Loucy (cell line): Measurements from ENCODE around the gene NTRK1.

Experiments used
- EZH2phosphoT487 ChIP-seq: fragments of 200-600 bp; IDR thresholded peaks from 2 replicates; pipeline ENCODE4 v1.6.1; 2018; ENCODE audit warnings: antibody characterized with exemption, mild to moderate bottlenecking, moderate library complexity, borderline replicate concordance
- TF ChIP-seq, protein P1 (sequence below): fragments of 200-600 bp; sonication (generic); conservative IDR thresholded peaks from 2 replicates; pipeline ENCODE4 v1.5.1; 2014; ENCODE audit warnings: mild to moderate bottlenecking, antibody characterized with exemption, low read length

DNA sequence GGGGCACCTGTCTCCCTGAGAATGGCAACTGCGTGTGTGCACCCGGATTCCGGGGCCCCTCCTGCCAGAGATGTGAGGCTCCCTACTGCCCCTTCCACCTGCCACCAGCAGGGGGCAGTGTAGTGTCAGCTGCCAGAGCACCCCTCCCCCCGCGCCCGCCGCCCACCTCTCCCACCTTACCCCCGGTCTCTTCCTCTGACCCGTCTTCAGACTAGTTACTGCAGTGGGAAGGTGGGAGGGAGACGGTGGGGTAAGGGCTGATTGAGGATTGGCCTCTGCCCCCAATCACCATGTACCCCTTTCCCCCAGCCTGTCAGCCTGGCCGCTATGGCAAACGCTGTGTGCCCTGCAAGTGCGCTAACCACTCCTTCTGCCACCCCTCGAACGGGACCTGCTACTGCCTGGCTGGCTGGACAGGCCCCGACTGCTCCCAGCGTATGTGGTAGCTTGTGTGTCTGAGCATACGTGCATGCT, 49.7 kb downstream of the NTRK1 start:
- TF ChIP-seq, protein P1, sequence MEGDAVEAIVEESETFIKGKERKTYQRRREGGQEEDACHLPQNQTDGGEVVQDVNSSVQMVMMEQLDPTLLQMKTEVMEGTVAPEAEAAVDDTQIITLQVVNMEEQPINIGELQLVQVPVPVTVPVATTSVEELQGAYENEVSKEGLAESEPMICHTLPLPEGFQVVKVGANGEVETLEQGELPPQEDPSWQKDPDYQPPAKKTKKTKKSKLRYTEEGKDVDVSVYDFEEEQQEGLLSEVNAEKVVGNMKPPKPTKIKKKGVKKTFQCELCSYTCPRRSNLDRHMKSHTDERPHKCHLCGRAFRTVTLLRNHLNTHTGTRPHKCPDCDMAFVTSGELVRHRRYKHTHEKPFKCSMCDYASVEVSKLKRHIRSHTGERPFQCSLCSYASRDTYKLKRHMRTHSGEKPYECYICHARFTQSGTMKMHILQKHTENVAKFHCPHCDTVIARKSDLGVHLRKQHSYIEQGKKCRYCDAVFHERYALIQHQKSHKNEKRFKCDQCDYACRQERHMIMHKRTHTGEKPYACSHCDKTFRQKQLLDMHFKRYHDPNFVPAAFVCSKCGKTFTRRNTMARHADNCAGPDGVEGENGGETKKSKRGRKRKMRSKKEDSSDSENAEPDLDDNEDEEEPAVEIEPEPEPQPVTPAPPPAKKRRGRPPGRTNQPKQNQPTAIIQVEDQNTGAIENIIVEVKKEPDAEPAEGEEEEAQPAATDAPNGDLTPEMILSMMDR, result peak; percentile 89
- TF ChIP-seq EZH2phosphoT487, result no peak
